Measurements from ENCODE around the gene RIMBP2.

Gene RIMBP2

GRCh38 chr12:130497991-130498390, 218.1 kb downstream of the RIMBP2 start:
- DNase-seq, result no peak

- no peak for DNase-seq
Measured at GRCh38 chr12:130497321-130497720, 218.8 kb downstream of the RIMBP2 start.

GRCh38 chr12:130496516-130497120, 219.5 kb downstream of the RIMBP2 start:
- DNase-seq, result no peak

- no peak for DNase-seq
Measured at GRCh38 chr12:130495156-130495555, 220.9 kb downstream of the RIMBP2 start.

GRCh38 chr12:130494736-130495135, 221.4 kb downstream of the RIMBP2 start:
- no peak for DNase-seq

GRCh38 chr12:130493951-130494350, 222.1 kb downstream of the RIMBP2 start:
- DNase-seq, result no peak

GRCh38 chr12:130491421-130492357, 224.4 kb downstream of the RIMBP2 start:
- no peak for DNase-seq

- no peak for DNase-seq
Measured at GRCh38 chr12:130490674-130491073, 225.4 kb downstream of the RIMBP2 start.

GRCh38 chr12:130489293-130489692, 226.8 kb downstream of the RIMBP2 start:
- DNase-seq, result no peak

GRCh38 chr12:130488358-130488710, 227.8 kb downstream of the RIMBP2 start:
- no peak for DNase-seq

GRCh38 chr12:130487636-130488357, 228.3 kb downstream of the RIMBP2 start:
- no peak for DNase-seq

GRCh38 chr12:130486891-130487416, 229.1 kb downstream of the RIMBP2 start:
- no peak for DNase-seq

GRCh38 chr12:130486146-130486435, 230.0 kb downstream of the RIMBP2 start:
- DNase-seq, result no peak

GRCh38 chr12:130485291-130486145, 230.6 kb downstream of the RIMBP2 start:
- no peak for DNase-seq

- no peak for DNase-seq
Measured at GRCh38 chr12:130484221-130484620, 231.9 kb downstream of the RIMBP2 start.

GRCh38 chr12:130483616-130484180, 232.4 kb downstream of the RIMBP2 start:
- DNase-seq, result no peak

- no peak for DNase-seq
Measured at GRCh38 chr12:130482448-130482847, 233.7 kb downstream of the RIMBP2 start.

- DNase-seq, result no peak
Measured at GRCh38 chr12:130481392-130481879, 234.7 kb downstream of the RIMBP2 start.

- DNase-seq, result no peak
Measured at GRCh38 chr12:130480887-130481286, 235.2 kb downstream of the RIMBP2 start.

GRCh38 chr12:130480231-130480630, 235.9 kb downstream of the RIMBP2 start:
- DNase-seq, result no peak

GRCh38 chr12:130479401-130480125, 236.5 kb downstream of the RIMBP2 start:
- DNase-seq, result no peak
